Kidney (tissue), 14 donors: ENCODE results near the gene LRRK1. TPM values are rescaled to one million over a fixed set of nuclear protein-coding genes. Genes with fewer than 3 reads are reported as not detected.
A peak's percentile ranks its signal among the peaks of the same experiment; 100 is the strongest.

Source experiments
- DNase-seq, 5 donors: peaks; one replicate each; pipeline ENCODE4 v3.0.0-alpha.2; 2013 to 2020
- FAIRE-seq: peaks from 2 replicates; lab custom pipeline; 2012; peaks lifted over from hg19 to GRCh38; lab: Jason Lieb, UNC
- H3K27ac ChIP-seq, 2 donors: one replicate each; pipeline ENCODE4 v1.7.0; 2013; ENCODE audit warnings: low read depth in 2 of 2, low read length in 2 of 2, inconsistent platforms in 1 of 2
- H3K27me3 ChIP-seq: one replicate; pipeline ENCODE4 v1.7.1; 2013; ENCODE audit warnings: low read length, inconsistent platforms; ENCODE audit not compliant: control insufficient read depth, insufficient read depth
- H3K36me3 ChIP-seq, 3 donors: one replicate each; pipeline versions ENCODE4 v1.7.0 to v1.7.1; 2013; ENCODE audit warnings: low read length in 3 of 3, control low read depth in 1 of 3, inconsistent platforms in 1 of 3; ENCODE audit not compliant: insufficient read depth in 3 of 3, control insufficient read depth in 2 of 3
- H3K4me1 ChIP-seq, 3 donors: one replicate each; pipeline versions ENCODE4 v1.7.0 to v1.7.1; 2013; ENCODE audit warnings: low read length in 3 of 3, inconsistent platforms in 1 of 3, low read depth in 1 of 3; ENCODE audit not compliant: control insufficient read depth in 2 of 3, insufficient read depth in 2 of 3
- H3K4me3 ChIP-seq, 3 donors: one replicate each; pipeline versions ENCODE4 v1.7.0 to v1.8.1; 2013; ENCODE audit warnings: low read length in 3 of 3, control low read depth in 1 of 3, inconsistent platforms in 1 of 3
- H3K9ac ChIP-seq, 3 donors: one replicate each; pipeline versions ENCODE4 v1.7.0 to v1.7.1; 2013; ENCODE audit warnings: low read length in 3 of 3, control low read depth in 1 of 3, inconsistent platforms in 1 of 3
- H3K9me3 ChIP-seq, 3 donors: one replicate each; pipeline versions ENCODE4 v1.7.0 to v1.7.1; 2013; ENCODE audit warnings: low read length in 3 of 3, control low read depth in 1 of 3, inconsistent platforms in 1 of 3; ENCODE audit not compliant: control insufficient read depth in 2 of 3, insufficient read depth in 1 of 3
- intact Hi-C: fragments of 100-400 bp; cut with DNase I; formaldehyde crosslinking; loops from one replicate; pipeline ENCODE4 v1.11.1; 2022
- polyA plus RNA-seq: library from polyadenylated mRNA; stranded (reverse); fragments of 350-450 nt; fragmentation: Illumina TruSeq; extraction: RNeasy Lipid Tissue Mini Kit (QIAGEN cat#74804); gene quantifications from one replicate; pipeline ENCODE4 v1.2.3, GENCODE V29; 2014; ENCODE audit warnings: low read depth, low replicate concordance; ENCODE audit not compliant: insufficient read depth
- total RNA-seq: library from RNA; stranded (reverse); fragmentation: NEBNext Ultra II Directional; extraction: Animal tissue kit (Norgen Biotek cat#: 25700); gene quantifications from one replicate; pipeline ENCODE4 v1.2.1, GENCODE V29; 2021
- TF ChIP-seq, protein P1 (sequence below): IDR thresholded peaks from 3 replicates; pipeline ENCODE4 v1.5.1; 2012; ENCODE audit warnings: mild to moderate bottlenecking, moderate library complexity, borderline replicate concordance; ENCODE audit not compliant: insufficient read depth; ENCODE audit errors: extremely low read depth
- donor health status: control.
- donor health status: control.
- donor health status: control.
- donor health status: control.
- donor health status: control.
- donor health status: DM: yes; HTN: yes; CAD: no.
- donor health status: Normal renal cell carcinoma (clear cell type).

The LRRK1 gene
- total and polyA plus RNA-seq, 2 donors from 2014 or later, result 1.1 to 24.9 TPM

GRCh38 chr15:101064795-101065569 is 145.8 kb downstream of the LRRK1 start:
- Histone ChIP-seq H3K4me3 (no peak overlapping the region), H3K36me3 (no peaks in the 10 kb centered on the region), H3K9ac (no peak overlapping the region), H3K27ac (no peak overlapping the region), H3K9me3 (no peaks in the 10 kb centered on the region), H3K4me1 (no peaks in the 10 kb centered on the region), H3K27me3 (no peaks in the 10 kb centered on the region)
- DNase-seq (peak in 2 of 5 donors; percentile 39 to 53), FAIRE-seq (no peak)
- intact Hi-C loops, result no loop called here
- TF ChIP-seq, protein P1, sequence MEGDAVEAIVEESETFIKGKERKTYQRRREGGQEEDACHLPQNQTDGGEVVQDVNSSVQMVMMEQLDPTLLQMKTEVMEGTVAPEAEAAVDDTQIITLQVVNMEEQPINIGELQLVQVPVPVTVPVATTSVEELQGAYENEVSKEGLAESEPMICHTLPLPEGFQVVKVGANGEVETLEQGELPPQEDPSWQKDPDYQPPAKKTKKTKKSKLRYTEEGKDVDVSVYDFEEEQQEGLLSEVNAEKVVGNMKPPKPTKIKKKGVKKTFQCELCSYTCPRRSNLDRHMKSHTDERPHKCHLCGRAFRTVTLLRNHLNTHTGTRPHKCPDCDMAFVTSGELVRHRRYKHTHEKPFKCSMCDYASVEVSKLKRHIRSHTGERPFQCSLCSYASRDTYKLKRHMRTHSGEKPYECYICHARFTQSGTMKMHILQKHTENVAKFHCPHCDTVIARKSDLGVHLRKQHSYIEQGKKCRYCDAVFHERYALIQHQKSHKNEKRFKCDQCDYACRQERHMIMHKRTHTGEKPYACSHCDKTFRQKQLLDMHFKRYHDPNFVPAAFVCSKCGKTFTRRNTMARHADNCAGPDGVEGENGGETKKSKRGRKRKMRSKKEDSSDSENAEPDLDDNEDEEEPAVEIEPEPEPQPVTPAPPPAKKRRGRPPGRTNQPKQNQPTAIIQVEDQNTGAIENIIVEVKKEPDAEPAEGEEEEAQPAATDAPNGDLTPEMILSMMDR, result no peak

DNA sequence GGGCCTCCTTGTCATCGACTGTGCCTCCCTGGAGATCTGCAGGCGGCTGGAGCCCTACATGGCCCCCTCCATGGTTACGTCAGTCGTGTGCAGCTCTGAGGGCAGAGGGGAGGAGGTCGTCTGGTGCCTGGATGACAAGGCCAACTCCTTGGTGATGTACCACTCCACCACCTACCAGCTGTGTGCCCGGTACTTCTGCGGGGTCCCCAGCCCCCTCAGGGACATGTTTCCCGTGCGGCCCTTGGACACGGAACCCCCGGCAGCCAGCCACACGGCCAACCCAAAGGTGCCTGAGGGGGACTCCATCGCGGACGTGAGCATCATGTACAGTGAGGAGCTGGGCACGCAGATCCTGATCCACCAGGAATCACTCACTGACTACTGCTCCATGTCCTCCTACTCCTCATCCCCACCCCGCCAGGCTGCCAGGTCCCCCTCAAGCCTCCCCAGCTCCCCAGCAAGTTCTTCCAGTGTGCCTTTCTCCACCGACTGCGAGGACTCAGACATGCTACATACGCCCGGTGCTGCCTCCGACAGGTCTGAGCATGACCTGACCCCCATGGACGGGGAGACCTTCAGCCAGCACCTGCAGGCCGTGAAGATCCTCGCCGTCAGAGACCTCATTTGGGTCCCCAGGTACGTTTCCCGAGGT is 146.5 kb downstream of the LRRK1 start:
- TF ChIP-seq, protein P1, result no peak
- H3K9me3 ChIP-seq, result no peaks in the 10 kb centered on the region
- no peak for FAIRE-seq
- no peak overlapping the region for H3K4me3 ChIP-seq
- no peaks in the 10 kb centered on the region for H3K27me3 ChIP-seq
- peaks cover 0 to 2% (median 0%) of the 10 kb centered on the region in 3 donors for H3K4me1 ChIP-seq
- H3K27ac ChIP-seq, result no peak overlapping the region
- DNase-seq, result peak in 1 of 5 donors; percentile 62
- intact Hi-C loops, result no loop called here
- no peak overlapping the region for H3K9ac ChIP-seq
- H3K36me3 ChIP-seq, result no peaks in the 10 kb centered on the region

DNA sequence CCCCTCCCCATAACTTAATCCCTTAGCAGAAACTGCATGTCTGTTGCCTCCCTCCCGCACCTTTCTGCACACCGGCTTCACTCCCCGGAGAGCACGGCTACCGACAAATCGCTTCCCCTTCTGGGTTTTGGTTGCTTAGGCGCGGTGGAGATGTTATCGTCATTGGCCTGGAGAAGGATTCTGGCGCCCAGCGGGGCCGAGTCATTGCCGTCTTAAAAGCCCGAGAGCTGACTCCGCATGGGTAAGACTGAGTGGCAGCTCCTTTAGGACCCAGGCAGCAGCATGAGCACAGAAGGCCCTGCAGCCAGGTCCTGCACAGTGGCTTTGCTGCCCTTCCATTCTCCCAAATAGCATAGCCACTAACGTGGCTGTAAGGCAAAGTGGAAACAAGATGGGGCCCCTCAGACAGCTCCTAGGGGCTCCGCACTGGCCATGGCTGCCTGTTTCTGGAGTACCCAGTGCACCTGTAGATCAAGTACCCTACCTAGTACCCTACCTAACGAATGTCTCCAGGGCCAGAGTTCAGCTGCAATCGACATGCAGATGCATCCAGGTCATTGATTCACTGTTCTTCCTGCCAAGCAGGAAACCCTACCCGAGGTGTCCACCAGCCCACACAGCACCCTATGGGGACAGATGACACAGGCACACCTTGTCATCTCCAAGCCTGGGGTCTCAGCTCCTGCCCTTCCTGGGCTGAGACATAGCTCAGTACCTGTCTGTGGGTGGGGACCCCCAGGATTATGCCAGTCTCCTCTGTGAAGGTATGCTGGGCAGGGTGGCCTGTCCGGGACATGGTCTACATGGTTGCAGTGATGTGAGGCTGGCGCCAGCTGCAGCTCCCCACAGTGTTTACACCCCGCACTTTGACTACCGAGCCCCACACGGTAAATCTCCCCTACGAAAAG is 147.6 kb downstream of the LRRK1 start:
- Histone ChIP-seq H3K4me3 (no peak overlapping the region), H3K27me3 (no peaks in the 10 kb centered on the region), H3K27ac (no peak overlapping the region), H3K36me3 (no peaks in the 10 kb centered on the region), H3K4me1 (peaks cover 0 to 2% (median 0%) of the 10 kb centered on the region in 3 donors), H3K9ac (no peak overlapping the region), H3K9me3 (no peaks in the 10 kb centered on the region)
- TF ChIP-seq, protein P1, result no peak
- FAIRE-seq (no peak), DNase-seq (peak in 1 of 5 donors; percentile 35)
- intact Hi-C loops, result no loop called here
